ENCODE data around the gene CDSN.

The CDSN gene

DNA sequence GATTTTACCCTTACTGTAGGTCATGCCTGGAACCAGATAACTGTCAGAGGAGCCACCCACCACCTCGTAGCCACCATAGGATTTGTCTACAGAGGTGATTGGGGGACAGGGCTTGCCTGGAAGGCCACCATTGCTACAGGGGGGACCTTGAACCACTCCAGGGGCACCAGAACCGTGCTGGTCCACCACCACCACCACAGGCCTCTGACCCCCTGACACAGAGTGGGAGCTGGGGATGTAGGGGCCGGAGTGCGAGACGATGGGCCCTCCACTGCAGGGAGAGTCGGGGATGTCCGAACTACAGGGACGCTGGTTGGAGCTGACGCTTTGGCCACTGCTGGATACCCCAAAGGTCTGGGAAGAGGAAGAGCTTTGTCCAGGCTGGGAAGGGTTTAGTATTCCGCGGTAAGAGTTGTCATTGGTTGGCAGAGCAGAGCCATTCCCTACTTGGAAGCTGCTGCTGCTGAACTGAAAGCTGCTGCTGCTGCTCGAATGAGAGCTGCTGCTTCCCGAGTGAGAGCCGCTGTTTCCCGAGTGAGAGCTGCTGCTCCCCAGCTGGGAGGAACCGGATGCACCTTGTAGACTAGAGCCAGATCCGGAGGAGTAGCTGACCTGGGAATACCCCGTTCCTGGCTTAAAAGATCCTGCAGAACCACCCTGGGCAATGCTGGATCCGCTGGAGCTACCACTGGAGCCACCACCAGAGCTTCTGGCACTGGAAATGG is 3.4 kb downstream of the CDSN start:
- TF ChIP-seq, protein P1, sequence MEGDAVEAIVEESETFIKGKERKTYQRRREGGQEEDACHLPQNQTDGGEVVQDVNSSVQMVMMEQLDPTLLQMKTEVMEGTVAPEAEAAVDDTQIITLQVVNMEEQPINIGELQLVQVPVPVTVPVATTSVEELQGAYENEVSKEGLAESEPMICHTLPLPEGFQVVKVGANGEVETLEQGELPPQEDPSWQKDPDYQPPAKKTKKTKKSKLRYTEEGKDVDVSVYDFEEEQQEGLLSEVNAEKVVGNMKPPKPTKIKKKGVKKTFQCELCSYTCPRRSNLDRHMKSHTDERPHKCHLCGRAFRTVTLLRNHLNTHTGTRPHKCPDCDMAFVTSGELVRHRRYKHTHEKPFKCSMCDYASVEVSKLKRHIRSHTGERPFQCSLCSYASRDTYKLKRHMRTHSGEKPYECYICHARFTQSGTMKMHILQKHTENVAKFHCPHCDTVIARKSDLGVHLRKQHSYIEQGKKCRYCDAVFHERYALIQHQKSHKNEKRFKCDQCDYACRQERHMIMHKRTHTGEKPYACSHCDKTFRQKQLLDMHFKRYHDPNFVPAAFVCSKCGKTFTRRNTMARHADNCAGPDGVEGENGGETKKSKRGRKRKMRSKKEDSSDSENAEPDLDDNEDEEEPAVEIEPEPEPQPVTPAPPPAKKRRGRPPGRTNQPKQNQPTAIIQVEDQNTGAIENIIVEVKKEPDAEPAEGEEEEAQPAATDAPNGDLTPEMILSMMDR (IDR thresholded peaks at IDR 0.05; ENCODE audit: control insufficient read depth, insufficient read depth, low read depth, low read length, missing control alignments) = no peak
- no peak overlapping the region for H3K4me3 ChIP-seq (ENCODE audit: control insufficient read depth, low read depth, low read length)
- DNase-seq (ENCODE audit: low read depth) = no peak

DNA sequence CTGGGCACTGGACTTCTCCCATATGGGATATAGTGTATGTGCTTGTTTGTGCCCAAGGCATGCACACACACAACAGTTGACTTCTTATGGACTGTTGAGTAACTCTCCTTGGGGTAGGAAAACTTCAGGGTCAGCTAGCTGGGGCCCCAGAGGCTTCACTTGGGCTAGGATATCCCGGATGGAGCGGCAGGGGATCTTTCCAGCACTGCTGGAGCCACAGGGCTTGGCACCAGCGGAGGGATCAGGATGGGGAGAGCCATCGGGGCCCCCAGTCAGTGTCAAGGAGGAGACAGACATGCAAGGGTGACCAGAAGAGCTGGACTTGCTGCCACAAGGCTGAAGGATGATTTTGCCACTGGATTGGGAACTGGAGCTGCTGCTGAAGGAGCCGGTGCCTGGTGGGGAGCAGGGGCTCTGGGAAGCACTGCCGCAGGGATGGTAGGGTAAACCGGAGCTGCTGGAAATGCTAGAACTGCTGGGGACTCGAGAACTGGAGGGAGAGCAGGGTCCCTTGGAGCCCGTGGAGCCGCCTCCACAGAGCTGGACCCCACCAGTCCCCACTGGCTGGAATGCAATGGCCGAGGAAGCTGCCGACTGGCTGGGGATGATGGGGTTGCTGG is 4.2 kb downstream of the CDSN start:
- TF ChIP-seq, protein P1 (IDR thresholded peaks at IDR 0.05; ENCODE audit: control insufficient read depth, insufficient read depth, low read depth, low read length, missing control alignments) = no peak
- H3K4me3 ChIP-seq (ENCODE audit: control insufficient read depth, low read depth, low read length) = no peak overlapping the region

GRCh38 chr6:31114970-31115849 is 5.0 kb downstream of the CDSN start:
- DNase-seq (ENCODE audit: low read depth) = no peak
- TF ChIP-seq, protein P1 (IDR thresholded peaks at IDR 0.05; ENCODE audit: control insufficient read depth, insufficient read depth, low read depth, low read length, missing control alignments) = peak; percentile 7
- no peak overlapping the region for H3K4me3 ChIP-seq (ENCODE audit: control insufficient read depth, low read depth, low read length)

More for the DNA sequence above, 4.2 kb downstream of the CDSN start:
- no peak for DNase-seq (ENCODE audit: low read depth)

GRCh38 chr6:31114541-31114878 is 5.7 kb downstream of the CDSN start, which contains the start of gene PSORS1C1:
Gene PSORS1C1 (plus strand): TSS chr6:31114800. CDS start chr6:31129633, 14,833 bp downstream.
- peak; percentile 82 for DNase-seq (ENCODE audit: low read depth)
- H3K4me3 ChIP-seq (ENCODE audit: control insufficient read depth, low read depth, low read length) = peak within 1 kb of the TSS; percentile 4; the same call in 1 of the 2 replicates
- TF ChIP-seq, protein P1 (IDR thresholded peaks at IDR 0.05; ENCODE audit: control insufficient read depth, insufficient read depth, low read depth, low read length, missing control alignments) = no peak

DNA sequence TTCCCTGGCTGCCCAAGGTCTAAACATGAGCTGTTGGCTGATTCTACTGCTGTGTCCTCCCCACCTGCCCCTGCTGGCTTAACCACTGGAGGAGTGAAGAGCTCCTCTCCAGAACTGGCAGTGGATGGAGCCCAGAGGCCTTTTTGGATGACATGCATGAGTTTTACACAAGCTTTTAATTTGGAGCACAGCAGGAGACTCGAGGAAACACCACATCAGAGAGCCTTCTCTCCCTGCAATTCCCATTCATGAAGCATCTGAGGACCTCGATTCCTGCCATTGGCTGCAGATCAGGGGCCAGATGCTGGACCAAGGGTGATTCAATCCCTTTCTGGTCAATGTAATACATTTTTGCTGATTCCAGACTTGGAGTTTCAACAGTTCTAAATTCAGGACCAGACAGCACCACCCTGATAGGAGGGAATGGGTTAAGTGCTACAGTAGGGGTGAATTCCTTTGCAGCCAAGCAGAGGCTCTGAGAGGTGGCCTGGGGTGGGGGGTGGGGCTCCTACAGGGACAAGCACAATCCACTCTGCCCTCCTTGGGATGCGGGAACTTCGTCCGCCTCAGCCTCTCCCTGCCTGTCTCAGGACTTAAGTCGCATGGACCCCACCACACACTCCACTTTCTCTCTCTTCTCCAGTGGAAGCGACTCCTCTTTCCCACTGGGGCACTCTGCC is 6.2 kb downstream of the CDSN start:
- DNase-seq (ENCODE audit: low read depth) = peak; percentile 88
- peak overlapping the region; percentile 4; the same call in 1 of the 2 replicates for H3K4me3 ChIP-seq (ENCODE audit: control insufficient read depth, low read depth, low read length)
- TF ChIP-seq, protein P1 (IDR thresholded peaks at IDR 0.05; ENCODE audit: control insufficient read depth, insufficient read depth, low read depth, low read length, missing control alignments) = peak; percentile 27

DNA sequence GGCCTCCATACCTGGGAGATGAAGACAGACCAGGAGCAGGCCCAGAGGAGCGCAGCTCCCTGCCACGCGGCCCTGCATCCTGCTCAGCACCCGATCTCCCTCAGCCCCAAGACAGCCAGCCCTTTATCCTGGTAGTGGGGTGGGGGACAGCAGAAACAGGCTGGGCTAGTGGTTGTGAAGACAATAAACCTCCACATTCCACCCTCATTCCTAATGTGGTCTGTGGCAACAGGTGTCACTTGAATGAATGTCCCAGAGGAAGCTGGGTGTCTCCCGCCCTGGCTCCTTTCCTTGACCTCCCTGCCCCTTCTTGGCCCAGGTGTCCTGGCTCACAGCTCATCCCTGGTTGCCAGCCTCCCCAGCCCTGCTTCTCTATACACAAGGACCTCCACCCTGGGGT is 7.8 kb downstream of the CDSN start, which contains the start of gene C6orf15:
C6orf15 (minus strand) TSS at position 98 of the 400 bp plus-strand sequence; CDS start at position 78, 20 bp downstream.
- DNase-seq (ENCODE audit: low read depth) = no peak
- TF ChIP-seq, protein P1 (IDR thresholded peaks at IDR 0.05; ENCODE audit: control insufficient read depth, insufficient read depth, low read depth, low read length, missing control alignments) = no peak
- H3K4me3 ChIP-seq (ENCODE audit: control insufficient read depth, low read depth, low read length) = no peak within 1 kb of the TSS

Data from AG09309 (cell line).